GM18907 (cell line): ENCODE results near the gene MAPK1.
A peak's percentile ranks its signal among the peaks of the same experiment; 100 is the strongest.
"Not testable (repeated sequence)": the region's sequence is repeated elsewhere in the genome, so short reads cannot be mapped to it uniquely, and the experiment has no call there.

Source experiments
- ATAC-seq: cut with Tn5 transposase; IDR thresholded peaks from one replicate; pipeline ENCODE4 v1.9.1; 2021; ENCODE audit warnings: mild to moderate bottlenecking, moderate library complexity; ENCODE audit not compliant: unreplicated experiment

MAPK1 gene

GRCh38 chr22:21882754-21883333 lies 15.4 kb upstream of the MAPK1 start:
- ATAC-seq = not testable (repeated sequence)

DNA sequence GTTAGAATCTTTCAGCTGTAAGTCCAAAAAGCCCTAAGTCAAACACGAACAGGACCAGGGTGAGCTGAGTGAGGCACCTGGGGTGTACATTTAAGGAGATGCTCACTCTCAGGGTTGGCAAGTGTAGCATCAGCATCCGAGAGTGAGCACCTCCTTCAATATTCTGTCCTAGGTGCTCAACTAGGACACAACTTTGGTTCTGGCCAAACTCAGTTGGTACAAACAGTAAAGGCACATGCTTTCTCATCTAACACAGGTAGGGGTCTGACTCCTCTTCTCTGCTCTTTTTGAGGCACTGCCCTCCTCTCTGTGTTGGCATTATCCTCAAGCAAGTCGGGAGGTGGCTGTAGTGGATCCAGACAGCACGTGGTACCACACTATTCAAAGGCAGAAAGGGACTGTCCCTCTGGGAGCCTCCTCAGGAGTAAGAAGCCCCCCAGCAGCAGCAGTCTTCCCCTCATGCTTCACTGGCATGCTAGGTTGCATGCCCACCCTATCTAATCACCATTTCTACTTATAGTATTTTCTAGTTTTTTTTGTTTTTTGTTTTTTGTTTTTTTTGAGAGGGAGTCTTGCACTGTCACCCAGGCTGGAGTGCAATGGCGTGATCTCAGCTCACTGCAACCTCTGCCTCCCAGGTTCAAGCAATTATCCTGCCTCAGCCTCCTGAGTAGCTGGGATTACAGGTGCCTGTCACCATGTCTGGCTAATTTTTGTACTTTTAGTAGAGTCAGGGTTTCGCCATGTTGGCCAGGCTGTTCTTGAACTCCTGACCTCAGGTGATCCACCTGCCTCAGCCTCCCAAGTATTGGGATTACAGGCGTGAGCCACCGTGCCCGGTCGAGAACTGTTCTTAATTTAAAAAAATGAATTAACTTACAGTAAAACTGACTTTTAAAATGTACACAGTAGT lies 14.7 kb upstream of the MAPK1 start:
- no peak for ATAC-seq

DNA sequence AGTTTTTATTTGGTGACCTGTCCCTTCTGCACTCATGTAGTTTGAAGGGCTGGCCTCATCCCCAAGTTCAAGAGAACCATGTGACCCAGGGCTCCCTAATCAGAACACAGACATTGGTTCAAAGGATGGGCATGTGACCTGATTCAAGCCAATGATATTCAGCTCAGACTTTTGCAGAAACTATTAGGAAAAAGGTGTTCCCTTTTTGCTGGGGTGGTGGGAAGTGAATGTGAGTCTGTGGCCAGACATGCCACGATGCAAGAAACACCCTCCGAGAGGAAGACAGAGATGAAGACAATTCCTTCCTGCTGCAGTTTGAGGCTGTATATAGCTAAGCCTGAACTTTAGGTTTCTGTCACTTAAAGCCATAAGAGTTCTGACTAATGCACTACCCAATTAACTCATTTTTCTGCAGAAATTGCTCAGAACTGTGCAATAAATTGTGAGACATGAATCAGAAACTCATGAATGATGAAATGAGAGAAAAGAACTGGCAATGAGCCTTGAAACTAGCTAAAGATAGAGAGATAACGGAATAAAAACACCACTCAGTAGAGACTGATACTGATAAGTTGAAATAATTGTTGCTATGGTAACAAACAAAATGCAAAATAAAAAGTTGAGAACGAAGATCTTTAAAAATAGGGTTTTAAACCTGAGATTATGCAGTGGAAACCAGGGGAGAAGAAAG lies 9.2 kb upstream of the MAPK1 start:
- ATAC-seq = no peak

DNA sequence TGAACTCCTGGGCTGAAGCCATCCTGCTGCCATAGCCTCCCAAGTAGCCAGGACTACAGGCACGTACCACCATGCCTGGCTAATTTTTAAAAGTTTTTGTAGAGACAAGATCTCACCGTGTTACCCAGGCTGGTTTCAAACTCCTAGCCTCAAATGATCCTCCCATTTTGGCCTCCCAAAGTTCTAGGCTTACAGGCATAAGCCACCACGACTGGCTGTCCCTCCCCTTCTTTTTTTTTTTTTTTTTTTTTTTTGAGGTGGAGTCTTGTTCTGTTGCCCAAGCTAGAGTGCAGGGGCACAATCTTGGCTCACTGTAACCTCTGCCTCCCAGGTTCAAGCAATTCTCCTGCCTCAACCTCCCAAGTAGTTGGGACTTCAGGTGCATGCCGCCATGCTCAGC lies 7.5 kb upstream of the MAPK1 start:
- ATAC-seq = not testable (repeated sequence)

DNA sequence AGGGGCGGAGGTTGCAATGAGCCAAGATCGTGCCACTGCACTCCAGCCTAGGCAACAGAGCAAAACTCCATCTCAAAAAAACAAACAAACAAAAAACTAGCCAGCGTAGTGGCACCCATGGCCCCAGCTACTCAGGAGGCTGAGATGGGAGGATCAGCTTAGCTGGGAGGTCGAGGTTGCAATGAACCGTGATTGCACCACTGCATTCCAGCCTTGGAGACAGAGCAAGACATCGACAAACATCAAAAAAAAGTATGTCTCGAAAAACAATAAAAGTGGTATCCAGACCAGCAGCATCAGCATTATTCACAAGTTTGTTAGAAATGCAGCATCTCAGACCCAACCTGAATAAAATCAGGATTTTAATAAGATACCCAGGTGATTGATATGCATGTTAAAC lies 6.2 kb upstream of the MAPK1 start:
- ATAC-seq = no peak

DNA sequence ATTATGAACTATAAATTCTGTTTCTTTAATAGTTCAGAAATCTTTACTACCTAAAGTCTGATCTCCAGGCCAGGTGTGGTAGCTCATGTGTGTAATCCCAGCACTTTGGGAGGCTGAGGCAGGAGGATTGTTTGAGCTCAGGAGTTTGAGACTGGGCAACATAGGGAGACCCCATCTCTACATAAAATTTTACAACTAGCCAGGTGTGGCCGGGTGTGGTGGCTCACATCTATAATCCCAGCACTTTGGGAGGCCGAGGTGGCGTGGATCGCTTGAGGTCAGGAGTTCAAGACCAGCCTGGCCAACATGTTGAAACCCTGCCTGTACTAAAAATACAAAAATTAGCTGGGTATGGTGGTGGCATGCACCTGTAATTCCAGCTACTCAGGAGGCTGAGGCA lies 5.3 kb upstream of the MAPK1 start:
- not testable (repeated sequence) for ATAC-seq

DNA sequence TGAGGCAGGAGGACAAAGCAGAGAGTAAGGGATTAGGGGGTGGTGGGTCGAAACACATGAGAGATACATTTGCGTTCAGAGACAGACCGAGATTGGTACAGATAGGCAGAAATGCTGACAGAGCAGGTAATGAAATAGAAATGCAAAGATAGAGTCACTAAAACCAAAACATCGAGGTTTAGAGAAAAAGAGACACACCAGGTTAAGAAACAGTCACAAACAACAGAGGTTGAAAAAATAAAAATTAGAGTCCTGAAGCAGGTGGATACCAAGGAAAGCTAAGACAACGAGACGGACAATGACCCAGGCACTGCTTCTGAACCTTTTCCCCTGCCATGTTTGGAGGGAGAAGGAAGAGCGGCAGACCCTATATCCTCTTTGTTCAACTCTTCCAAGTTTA lies 1.2 kb upstream of the MAPK1 start:
- no peak for ATAC-seq

DNA sequence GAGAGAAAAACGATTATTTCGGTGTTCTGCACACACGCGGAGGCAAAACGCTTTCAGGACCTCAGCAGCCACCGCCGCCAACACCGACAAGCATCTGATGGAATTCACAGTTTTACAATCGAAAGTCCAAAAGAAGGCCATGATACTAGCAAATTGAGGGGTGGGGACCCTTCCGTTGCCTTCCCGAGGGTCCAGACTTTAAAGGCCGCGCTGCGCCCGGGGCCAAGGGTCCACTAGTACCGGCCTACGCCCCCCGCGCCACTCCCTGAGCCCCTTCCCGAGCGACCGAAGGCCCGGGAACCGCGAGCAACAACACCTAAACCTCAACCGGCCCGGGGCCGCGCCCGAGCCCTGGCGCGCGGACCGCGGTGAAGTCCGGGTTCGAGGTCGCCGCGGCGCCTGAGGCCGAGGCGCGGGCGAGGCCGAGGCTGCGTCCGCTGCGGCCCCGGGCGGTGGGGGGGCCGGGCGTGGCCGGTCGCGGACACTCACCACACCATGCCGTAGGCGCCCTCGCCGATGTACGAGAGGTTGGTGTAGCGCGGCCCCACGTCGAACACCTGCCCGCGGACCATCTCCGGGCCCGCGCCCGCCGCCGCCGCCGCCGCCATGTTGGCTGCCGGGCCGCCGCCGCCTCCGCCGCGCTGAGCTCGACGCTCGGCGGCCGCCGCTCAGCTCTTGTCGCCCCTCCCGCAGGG lies 465 bp downstream of the MAPK1 start:
- peak; percentile 4 for ATAC-seq

DNA sequence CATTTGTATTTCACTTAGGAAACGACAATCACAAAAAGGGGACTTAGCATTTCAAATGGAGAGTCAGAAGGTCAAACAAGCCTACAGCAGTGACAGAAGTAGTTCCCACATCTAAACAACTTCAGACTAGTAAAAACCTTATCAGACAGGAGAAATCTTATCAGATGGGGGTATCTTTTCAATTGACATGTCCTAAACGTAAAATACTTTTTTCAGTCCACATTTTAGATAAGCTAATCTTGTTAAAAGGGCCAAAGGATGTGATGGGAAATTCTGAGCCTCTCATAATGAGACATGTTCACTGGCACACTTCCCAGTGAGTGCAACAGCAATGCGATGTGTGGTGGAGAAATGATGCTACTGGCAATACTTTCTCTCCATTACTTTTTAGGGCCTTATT lies 2.4 kb downstream of the MAPK1 start:
- no peak for ATAC-seq

GRCh38 chr22:21862386-21863245 lies 4.8 kb downstream of the MAPK1 start:
- ATAC-seq = no peak

GRCh38 chr22:21861851-21862250 lies 5.6 kb downstream of the MAPK1 start:
- no peak for ATAC-seq

- ATAC-seq = no peak
These were observed 6.1 kb downstream of the MAPK1 start for GRCh38 chr22:21861264-21861848.

GRCh38 chr22:21860491-21861039 lies 6.9 kb downstream of the MAPK1 start:
- no peak for ATAC-seq

GRCh38 chr22:21858025-21858764 lies 9.2 kb downstream of the MAPK1 start:
- ATAC-seq = no peak

DNA sequence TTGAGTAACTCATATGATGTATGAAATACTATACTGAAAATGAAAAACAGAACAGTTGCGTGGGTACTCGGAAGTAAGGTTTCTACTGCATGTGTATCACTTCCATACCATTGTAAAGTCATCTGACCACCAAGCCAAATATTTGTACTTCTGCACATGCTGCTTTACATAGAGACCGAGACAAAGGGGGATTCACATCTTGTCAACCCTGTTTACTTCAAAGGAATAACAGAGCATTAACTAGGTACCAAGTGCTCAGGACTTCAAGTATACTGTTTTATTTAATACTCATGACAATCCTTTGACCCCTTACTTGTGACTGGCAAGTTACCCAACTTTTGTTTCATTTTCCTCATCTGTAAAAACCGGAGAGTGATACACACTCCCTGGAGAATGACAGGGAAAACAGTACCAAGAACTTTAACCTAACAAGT lies 9.9 kb downstream of the MAPK1 start:
- ATAC-seq = no peak

DNA sequence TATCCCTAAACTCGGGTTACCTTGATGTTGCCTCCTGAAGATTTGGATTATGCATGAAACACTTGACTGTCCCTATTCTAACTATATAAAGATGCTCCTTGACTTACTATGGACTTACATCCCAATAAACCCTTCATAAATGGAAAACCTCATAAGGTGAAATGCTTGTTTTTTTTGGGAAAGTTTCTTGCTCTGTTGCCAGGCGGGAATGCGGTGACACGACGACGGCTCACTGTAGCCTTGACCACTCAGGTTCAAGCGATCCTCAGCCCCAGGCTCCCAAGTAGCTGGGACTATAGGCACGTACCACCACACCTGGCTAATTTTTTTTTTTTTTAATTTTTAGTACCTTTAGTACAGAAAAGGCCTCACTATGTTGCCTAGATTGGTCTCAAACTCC lies 10.6 kb downstream of the MAPK1 start:
- no peak for ATAC-seq

- ATAC-seq = no peak
These were observed 11.2 kb downstream of the MAPK1 start for GRCh38 chr22:21856197-21856596.

GRCh38 chr22:21855676-21856075 lies 11.8 kb downstream of the MAPK1 start:
- ATAC-seq = no peak

GRCh38 chr22:21850660-21851059 lies 16.8 kb downstream of the MAPK1 start:
- ATAC-seq = no peak
